ENCODE data around the gene GAL3ST2.

The GAL3ST2 gene

GRCh38 chr2:241752689-241753276 is 23.8 kb upstream of the GAL3ST2 start:
- Histone ChIP-seq H3K79me2 (ENCODE audit: insufficient read depth, low read depth) (no peaks in the 10 kb centered on the region), H4K20me1 (ENCODE audit: insufficient read depth) (no peaks in the 10 kb centered on the region), H3K4me1 (ENCODE audit: low read depth, poor library complexity, severe bottlenecking) (no peaks in the 10 kb centered on the region), H3K4me3 (IDR thresholded peaks at IDR 0.05; ENCODE audit: insufficient read depth, low read depth, low read length) (no peak overlapping the region), H3K27me3 (ENCODE audit: insufficient read depth, low read depth) (no peaks in the 10 kb centered on the region), H3K36me3 (ENCODE audit: insufficient read depth) (no peaks in the 10 kb centered on the region), H3K4me2 (no peak overlapping the region), H3K27ac (no peak overlapping the region), H2AFZ (ENCODE audit: low read depth) (no peak overlapping the region), H3K9ac (no peak overlapping the region)
- no peak for TF ChIP-seq CTCF (conservative IDR thresholded peaks at IDR 0.05; ENCODE audit: low read depth, low read length)

DNA sequence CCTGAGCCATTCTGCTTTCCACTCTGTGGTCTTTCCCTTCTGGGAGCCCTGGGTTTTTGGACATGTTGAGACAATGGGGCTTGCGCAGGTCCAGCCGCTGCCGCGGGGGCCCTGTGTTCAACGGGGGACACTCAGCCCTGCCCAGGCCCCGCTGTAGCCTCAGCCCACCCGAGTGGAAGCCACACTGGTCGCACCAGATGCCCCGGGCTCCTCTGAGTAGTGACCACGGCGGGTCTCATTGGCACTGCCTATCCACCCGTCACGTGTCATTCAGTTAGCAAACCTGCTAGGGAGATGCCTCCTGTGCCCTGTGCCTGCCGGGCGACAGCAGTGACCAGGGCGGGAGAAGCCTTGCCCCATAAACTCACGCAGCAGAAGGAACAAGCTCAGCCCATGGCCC is 23.1 kb upstream of the GAL3ST2 start:
- H3K36me3 ChIP-seq (ENCODE audit: insufficient read depth), result no peaks in the 10 kb centered on the region

DNA sequence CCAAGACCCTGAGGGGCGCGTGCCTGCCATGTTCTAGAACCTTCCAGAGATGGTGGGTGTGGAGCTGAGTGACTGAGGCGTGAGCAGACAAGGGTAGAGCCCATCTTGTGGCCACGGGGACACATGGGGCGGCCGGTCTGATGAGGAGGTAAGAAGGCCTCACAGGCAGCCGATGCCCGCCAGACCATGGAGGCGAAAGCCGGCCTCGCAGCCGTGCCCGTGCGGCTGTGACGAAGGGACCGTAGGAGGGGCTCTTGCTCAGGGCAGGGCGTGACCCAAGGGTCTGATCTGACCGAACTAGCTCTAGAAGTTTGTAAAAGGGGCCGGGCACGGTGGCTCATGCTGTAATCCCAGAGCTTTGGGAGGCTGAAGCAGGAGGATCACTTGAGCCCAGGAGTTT is 22.6 kb upstream of the GAL3ST2 start:
- Histone ChIP-seq H3K4me1 (ENCODE audit: low read depth, poor library complexity, severe bottlenecking) (no peaks in the 10 kb centered on the region), H4K20me1 (ENCODE audit: insufficient read depth) (no peaks in the 10 kb centered on the region), H3K9ac (no peak overlapping the region), H3K79me2 (ENCODE audit: insufficient read depth, low read depth) (no peaks in the 10 kb centered on the region), H3K36me3 (ENCODE audit: insufficient read depth) (no peaks in the 10 kb centered on the region), H3K27ac (no peak overlapping the region), H3K27me3 (ENCODE audit: insufficient read depth, low read depth) (no peaks in the 10 kb centered on the region), H2AFZ (ENCODE audit: low read depth) (no peak overlapping the region), H3K4me3 (IDR thresholded peaks at IDR 0.05; ENCODE audit: insufficient read depth, low read depth, low read length) (no peak overlapping the region), H3K4me2 (no peak overlapping the region)
- no peak for TF ChIP-seq CTCF (conservative IDR thresholded peaks at IDR 0.05; ENCODE audit: low read depth, low read length)

More for the DNA sequence above, 23.1 kb upstream of the GAL3ST2 start:
- H3K27me3 ChIP-seq (ENCODE audit: insufficient read depth, low read depth), result no peaks in the 10 kb centered on the region
- H3K4me1 ChIP-seq (ENCODE audit: low read depth, poor library complexity, severe bottlenecking), result no peaks in the 10 kb centered on the region
- no peak overlapping the region for H3K4me2 ChIP-seq
- H3K4me3 ChIP-seq (IDR thresholded peaks at IDR 0.05; ENCODE audit: insufficient read depth, low read depth, low read length), result no peak overlapping the region
- H4K20me1 ChIP-seq (ENCODE audit: insufficient read depth), result no peaks in the 10 kb centered on the region
- no peak overlapping the region for H2AFZ ChIP-seq (ENCODE audit: low read depth)
- H3K79me2 ChIP-seq (ENCODE audit: insufficient read depth, low read depth), result no peaks in the 10 kb centered on the region
- H3K9ac ChIP-seq, result no peak overlapping the region
- TF ChIP-seq CTCF (conservative IDR thresholded peaks at IDR 0.05; ENCODE audit: low read depth, low read length), result no peak
- H3K27ac ChIP-seq, result no peak overlapping the region

- Histone ChIP-seq H2AFZ (ENCODE audit: low read depth) (no peak overlapping the region), H4K20me1 (ENCODE audit: insufficient read depth) (no peaks in the 10 kb centered on the region), H3K4me2 (no peak overlapping the region), H3K4me1 (ENCODE audit: low read depth, poor library complexity, severe bottlenecking) (no peaks in the 10 kb centered on the region), H3K27ac (no peak overlapping the region), H3K4me3 (IDR thresholded peaks at IDR 0.05; ENCODE audit: insufficient read depth, low read depth, low read length) (no peak overlapping the region), H3K27me3 (ENCODE audit: insufficient read depth, low read depth) (no peaks in the 10 kb centered on the region), H3K79me2 (ENCODE audit: insufficient read depth, low read depth) (no peaks in the 10 kb centered on the region), H3K9ac (no peak overlapping the region), H3K36me3 (ENCODE audit: insufficient read depth) (no peaks in the 10 kb centered on the region)
- TF ChIP-seq CTCF (conservative IDR thresholded peaks at IDR 0.05; ENCODE audit: low read depth, low read length), result no peak
Measured at GRCh38 chr2:241755166-241755565, 21.5 kb upstream of the GAL3ST2 start.
